ENCODE measurements around the gene KPNA1.

KPNA1 gene

GRCh38 chr3:122558605-122559004, 43.9 kb upstream of the KPNA1 start:
- TF ChIP-seq CTCF (IDR thresholded peaks at IDR 0.05): no peak
- no peak for TF ChIP-seq ZFX (IDR thresholded peaks at IDR 0.05; ENCODE audit: borderline replicate concordance)
- H3K27ac ChIP-seq: no peak overlapping the region

- no peak overlapping the region for H3K27ac ChIP-seq
- TF ChIP-seq CTCF (IDR thresholded peaks at IDR 0.05) (no peak), ZFX (IDR thresholded peaks at IDR 0.05; ENCODE audit: borderline replicate concordance) (no peak)
Measured at GRCh38 chr3:122557356-122557755, 42.6 kb upstream of the KPNA1 start.

GRCh38 chr3:122555275-122556071, 40.7 kb upstream of the KPNA1 start:
- TF ChIP-seq ZFX (IDR thresholded peaks at IDR 0.05; ENCODE audit: borderline replicate concordance) (no peak), CTCF (IDR thresholded peaks at IDR 0.05) (no peak)
- H3K27ac ChIP-seq: no peak overlapping the region

GRCh38 chr3:122553171-122553570, 38.4 kb upstream of the KPNA1 start:
- H3K27ac ChIP-seq: no peak overlapping the region
- TF ChIP-seq CTCF (IDR thresholded peaks at IDR 0.05) (no peak), ZFX (IDR thresholded peaks at IDR 0.05; ENCODE audit: borderline replicate concordance) (no peak)

GRCh38 chr3:122548619-122549018, 33.9 kb upstream of the KPNA1 start:
- H3K27ac ChIP-seq: no peak overlapping the region
- no peak for TF ChIP-seq ZFX (IDR thresholded peaks at IDR 0.05; ENCODE audit: borderline replicate concordance)
- no peak for TF ChIP-seq CTCF (IDR thresholded peaks at IDR 0.05)

- no peak overlapping the region for H3K27ac ChIP-seq
- TF ChIP-seq ZFX (IDR thresholded peaks at IDR 0.05; ENCODE audit: borderline replicate concordance) (no peak), CTCF (IDR thresholded peaks at IDR 0.05) (no peak)
Measured at GRCh38 chr3:122548076-122548475, 33.3 kb upstream of the KPNA1 start.

GRCh38 chr3:122546151-122546550, 31.4 kb upstream of the KPNA1 start:
- H3K27ac ChIP-seq: no peak overlapping the region
- no peak for TF ChIP-seq ZFX (IDR thresholded peaks at IDR 0.05; ENCODE audit: borderline replicate concordance)
- TF ChIP-seq CTCF (IDR thresholded peaks at IDR 0.05): no peak
